ENCODE results near the gene KIAA0825.
"Not testable (repeated sequence)": the region's sequence is repeated elsewhere in the genome, so short reads cannot be mapped to it uniquely, and the experiment has no call there.

Gene KIAA0825

GRCh38 chr5:94618493-94619328 lies at the start of gene KIAA0825, which contains the start of gene SLF1:
Gene KIAA0825 (minus strand): TSS chr5:94618604. CDS start chr5:94537126, 81,478 bp downstream.
Gene SLF1 (plus strand): TSS chr5:94618669. CDS start chr5:94628811, 10,142 bp downstream.
- peak; percentile 96 for DNase-seq

GRCh38 chr5:94667937-94668336 lies 49.5 kb upstream of the KIAA0825 start:
- no peak for DNase-seq

- DNase-seq: no peak
Measured at GRCh38 chr5:94661086-94661485, 42.7 kb upstream of the KIAA0825 start.

GRCh38 chr5:94660506-94660905 lies 42.1 kb upstream of the KIAA0825 start:
- DNase-seq: no peak

GRCh38 chr5:94658272-94658671 lies 39.9 kb upstream of the KIAA0825 start:
- DNase-seq: no peak

- DNase-seq: no peak
Measured at GRCh38 chr5:94649874-94650273, 31.5 kb upstream of the KIAA0825 start.

GRCh38 chr5:94646758-94647157 lies 28.4 kb upstream of the KIAA0825 start:
- DNase-seq: no peak

- DNase-seq: no peak
Measured at GRCh38 chr5:94645053-94645452, 26.6 kb upstream of the KIAA0825 start.

- DNase-seq: no peak
Measured at GRCh38 chr5:94640176-94640575, 21.8 kb upstream of the KIAA0825 start.

- DNase-seq: no peak
Measured at GRCh38 chr5:94632024-94632423, 13.6 kb upstream of the KIAA0825 start.

- no peak for DNase-seq
Measured at GRCh38 chr5:94627191-94627590, 8.8 kb upstream of the KIAA0825 start.

GRCh38 chr5:94623877-94624276 lies 5.5 kb upstream of the KIAA0825 start:
- no peak for DNase-seq

- no peak for DNase-seq
Measured at GRCh38 chr5:94623011-94623410, 4.6 kb upstream of the KIAA0825 start.

GRCh38 chr5:94621763-94622162 lies 3.4 kb upstream of the KIAA0825 start:
- DNase-seq: no peak

- DNase-seq: no peak
Measured at GRCh38 chr5:94620256-94620655, 1.9 kb upstream of the KIAA0825 start.

- no peak for DNase-seq
Measured at GRCh38 chr5:94618029-94618492, 343 bp downstream of the KIAA0825 start.

- no peak for DNase-seq
Measured at GRCh38 chr5:94615862-94616261, 2.5 kb downstream of the KIAA0825 start.

- no peak for DNase-seq
Measured at GRCh38 chr5:94614156-94614805, 4.1 kb downstream of the KIAA0825 start.

GRCh38 chr5:94613583-94613982 lies 4.8 kb downstream of the KIAA0825 start:
- DNase-seq: no peak

GRCh38 chr5:94595281-94595840 lies 23.0 kb downstream of the KIAA0825 start:
- no peak for DNase-seq

GRCh38 chr5:94577466-94578245 lies 40.7 kb downstream of the KIAA0825 start:
- DNase-seq: no peak

- DNase-seq: no peak
Measured at GRCh38 chr5:94575196-94575595, 43.2 kb downstream of the KIAA0825 start.

GRCh38 chr5:94573349-94573748 lies 45.1 kb downstream of the KIAA0825 start:
- DNase-seq: not testable (repeated sequence)
